Parathyroid adenoma (tissue), 2 donors: Measurements from ENCODE around the gene ABLIM2.

Source experiments
- H2AFZ ChIP-seq: fragments of 300-600 bp; sonication (generic); one replicate; pipeline ENCODE4 v1.7.0; 2017; ENCODE audit warnings: antibody characterized with exemption, mild to moderate bottlenecking
- H3K27ac ChIP-seq: fragments of 300-600 bp; sonication (generic); one replicate; pipeline ENCODE4 v1.7.0; 2017
- H3K27me3 ChIP-seq: fragments of 300-600 bp; sonication (generic); one replicate; pipeline ENCODE4 v1.7.0; 2017; ENCODE audit warnings: low read length; ENCODE audit not compliant: control insufficient read depth, insufficient read depth
- H3K36me3 ChIP-seq: fragments of 300-600 bp; sonication (generic); one replicate; pipeline ENCODE4 v1.7.0; 2017; ENCODE audit warnings: low read length; ENCODE audit not compliant: control insufficient read depth, insufficient read depth
- H3K4me1 ChIP-seq: fragments of 300-600 bp; sonication (generic); one replicate; pipeline ENCODE4 v1.7.0; 2017; ENCODE audit warnings: control low read depth
- H3K4me2 ChIP-seq: fragments of 300-600 bp; sonication (generic); one replicate; pipeline ENCODE4 v1.7.0; 2017; ENCODE audit warnings: low read length
- H3K4me3 ChIP-seq: fragments of 300-600 bp; sonication (generic); one replicate; pipeline ENCODE4 v1.7.0; 2017; ENCODE audit warnings: low read depth, low read length
- H3K79me2 ChIP-seq: fragments of 300-600 bp; sonication (generic); one replicate; pipeline ENCODE4 v1.7.0; 2017; ENCODE audit warnings: control low read depth
- H3K9ac ChIP-seq: fragments of 300-600 bp; sonication (generic); one replicate; pipeline ENCODE4 v1.7.0; 2017; ENCODE audit warnings: mild to moderate bottlenecking
- H3K9me3 ChIP-seq: fragments of 300-600 bp; sonication (generic); one replicate; pipeline ENCODE4 v1.7.0; 2017; ENCODE audit warnings: low read length; ENCODE audit not compliant: control insufficient read depth
- TF ChIP-seq, protein P1 (sequence below): fragments of 300-600 bp; sonication (generic); IDR thresholded peaks from one replicate; pipeline ENCODE4 v1.7.0; 2017; ENCODE audit warnings: antibody characterized with exemption, mild to moderate bottlenecking
- donor health status: primary hyperparathyroidism.

The ABLIM2 gene

GRCh38 chr4:8093587-8094274 lies 64.9 kb downstream of the ABLIM2 start:
- TF ChIP-seq, protein P1, sequence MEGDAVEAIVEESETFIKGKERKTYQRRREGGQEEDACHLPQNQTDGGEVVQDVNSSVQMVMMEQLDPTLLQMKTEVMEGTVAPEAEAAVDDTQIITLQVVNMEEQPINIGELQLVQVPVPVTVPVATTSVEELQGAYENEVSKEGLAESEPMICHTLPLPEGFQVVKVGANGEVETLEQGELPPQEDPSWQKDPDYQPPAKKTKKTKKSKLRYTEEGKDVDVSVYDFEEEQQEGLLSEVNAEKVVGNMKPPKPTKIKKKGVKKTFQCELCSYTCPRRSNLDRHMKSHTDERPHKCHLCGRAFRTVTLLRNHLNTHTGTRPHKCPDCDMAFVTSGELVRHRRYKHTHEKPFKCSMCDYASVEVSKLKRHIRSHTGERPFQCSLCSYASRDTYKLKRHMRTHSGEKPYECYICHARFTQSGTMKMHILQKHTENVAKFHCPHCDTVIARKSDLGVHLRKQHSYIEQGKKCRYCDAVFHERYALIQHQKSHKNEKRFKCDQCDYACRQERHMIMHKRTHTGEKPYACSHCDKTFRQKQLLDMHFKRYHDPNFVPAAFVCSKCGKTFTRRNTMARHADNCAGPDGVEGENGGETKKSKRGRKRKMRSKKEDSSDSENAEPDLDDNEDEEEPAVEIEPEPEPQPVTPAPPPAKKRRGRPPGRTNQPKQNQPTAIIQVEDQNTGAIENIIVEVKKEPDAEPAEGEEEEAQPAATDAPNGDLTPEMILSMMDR = no peak
- Histone ChIP-seq H3K36me3 (no peaks in the 10 kb centered on the region), H3K27ac (no peak overlapping the region), H3K27me3 (no peaks in the 10 kb centered on the region), H3K4me3 (no peak overlapping the region), H3K9me3 (no peaks in the 10 kb centered on the region), H3K4me2 (no peak overlapping the region), H3K79me2 (no peaks in the 10 kb centered on the region), H3K4me1 (no peaks in the 10 kb centered on the region), H2AFZ (no peak overlapping the region), H3K9ac (no peak overlapping the region)

GRCh38 chr4:8092282-8092681 lies 66.3 kb downstream of the ABLIM2 start:
- H3K27me3 ChIP-seq = no peaks in the 10 kb centered on the region

DNA sequence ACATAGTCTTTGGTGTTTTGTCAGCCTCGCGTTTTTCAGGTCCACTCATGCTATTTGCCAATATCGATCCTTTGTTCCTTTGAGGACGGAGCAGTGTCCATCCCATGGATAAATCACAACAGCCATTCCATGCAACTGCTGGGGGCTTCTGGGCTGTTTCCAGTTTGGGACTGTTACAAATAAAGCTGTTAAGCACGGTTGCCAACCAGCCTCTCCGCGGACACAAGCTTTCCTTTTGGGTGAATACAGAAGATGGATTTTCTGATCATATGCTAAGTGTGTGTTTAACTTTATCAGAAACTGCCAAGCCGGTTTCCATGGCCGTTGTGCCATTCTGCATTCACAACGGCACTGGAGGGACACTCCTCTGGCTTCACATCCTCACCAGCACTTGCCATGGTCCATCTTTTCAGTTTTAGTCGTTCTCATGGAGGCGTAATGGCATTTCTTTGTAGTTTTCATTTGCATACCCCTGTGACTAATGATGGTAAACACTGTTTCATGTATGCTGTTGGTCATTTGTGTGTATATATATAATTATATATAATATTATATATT lies 67.8 kb downstream of the ABLIM2 start:
- Histone ChIP-seq H3K9ac (no peak overlapping the region), H3K9me3 (no peaks in the 10 kb centered on the region), H3K4me3 (no peak overlapping the region), H3K79me2 (no peaks in the 10 kb centered on the region), H3K4me2 (no peak overlapping the region), H3K27ac (no peak overlapping the region), H3K4me1 (no peaks in the 10 kb centered on the region), H3K36me3 (no peaks in the 10 kb centered on the region), H2AFZ (no peak overlapping the region), H3K27me3 (no peaks in the 10 kb centered on the region)
- TF ChIP-seq, protein P1 = no peak

More at GRCh38 chr4:8092282-8092681, 66.3 kb downstream of the ABLIM2 start:
- Histone ChIP-seq H3K27ac (no peak overlapping the region), H3K9ac (no peak overlapping the region), H3K36me3 (no peaks in the 10 kb centered on the region), H3K4me3 (no peak overlapping the region), H3K9me3 (no peaks in the 10 kb centered on the region), H3K4me1 (no peaks in the 10 kb centered on the region), H2AFZ (no peak overlapping the region), H3K79me2 (no peaks in the 10 kb centered on the region), H3K4me2 (no peak overlapping the region)
- TF ChIP-seq, protein P1 = no peak

GRCh38 chr4:8090312-8090711 lies 68.3 kb downstream of the ABLIM2 start:
- H3K79me2 ChIP-seq = no peaks in the 10 kb centered on the region
- no peaks in the 10 kb centered on the region for H3K9me3 ChIP-seq
- no peak overlapping the region for H3K27ac ChIP-seq
- H3K27me3 ChIP-seq = no peaks in the 10 kb centered on the region
- H3K4me1 ChIP-seq = no peaks in the 10 kb centered on the region
- H3K4me3 ChIP-seq = no peak overlapping the region
- no peak overlapping the region for H3K4me2 ChIP-seq
- TF ChIP-seq, protein P1 = no peak
- no peak overlapping the region for H3K9ac ChIP-seq
- no peak overlapping the region for H2AFZ ChIP-seq
- no peaks in the 10 kb centered on the region for H3K36me3 ChIP-seq

DNA sequence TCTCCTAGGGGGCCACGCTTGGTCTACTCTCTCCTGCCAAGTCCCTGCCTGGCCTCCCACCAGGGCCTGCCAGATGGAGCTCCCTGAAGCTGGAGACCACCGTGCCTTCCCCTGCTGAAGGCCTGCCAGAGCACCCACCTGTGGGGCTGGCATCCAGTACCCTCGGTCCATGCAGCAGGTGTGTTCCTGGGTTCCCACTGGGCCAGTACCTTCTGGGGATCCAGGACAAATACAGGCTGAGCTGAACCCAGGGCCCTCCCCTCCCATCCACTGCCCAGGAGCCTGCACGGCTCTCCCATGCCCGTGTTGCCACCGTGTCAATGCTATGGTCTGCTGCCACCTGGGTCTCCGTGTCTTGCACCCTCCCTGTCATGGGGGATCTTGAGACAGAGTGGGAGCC lies 68.8 kb downstream of the ABLIM2 start:
- no peaks in the 10 kb centered on the region for H3K27me3 ChIP-seq
- H3K4me1 ChIP-seq = no peaks in the 10 kb centered on the region
- H3K27ac ChIP-seq = no peak overlapping the region
- H3K4me3 ChIP-seq = no peak overlapping the region
- no peak overlapping the region for H2AFZ ChIP-seq
- TF ChIP-seq, protein P1 = no peak
- H3K9ac ChIP-seq = no peak overlapping the region
- no peaks in the 10 kb centered on the region for H3K79me2 ChIP-seq
- H3K36me3 ChIP-seq = no peaks in the 10 kb centered on the region
- H3K9me3 ChIP-seq = no peaks in the 10 kb centered on the region
- no peak overlapping the region for H3K4me2 ChIP-seq
